Stimulated activated CD4-positive, alpha-beta T cell treated with anti-CD3 and anti-CD28 coated beads, Interleukin-2, amount 100 ng/mL, for 24 hours (primary cell): ENCODE measurements around the gene PLPPR5.
"Not testable (repeated sequence)": the region's sequence is repeated elsewhere in the genome, so short reads cannot be mapped to it uniquely, and the experiment has no call there.

Experiments
- DNase-seq, 2 donors: peaks; one replicate each; pipeline ENCODE4 v3.0.0-alpha.2; 2020

The PLPPR5 gene

GRCh38 chr1:99004861-99005442 lies at the start of gene PLPPR5:
PLPPR5 (minus strand) TSS chr1:99004861; CDS start chr1:99004671, 190 bp downstream.
- DNase-seq = peak; percentile 17 to 37

- no peak for DNase-seq
Observed at GRCh38 chr1:99051611-99052283, 47.1 kb upstream of the PLPPR5 start.

GRCh38 chr1:99049745-99050144 lies 45.1 kb upstream of the PLPPR5 start:
- no peak for DNase-seq

- DNase-seq = not testable (repeated sequence)
Observed at GRCh38 chr1:99036746-99037145, 32.1 kb upstream of the PLPPR5 start.

- no peak for DNase-seq
Observed at GRCh38 chr1:99018313-99018712, 13.7 kb upstream of the PLPPR5 start.

- DNase-seq = no peak
Observed at GRCh38 chr1:99017655-99018054, 13.0 kb upstream of the PLPPR5 start.

- DNase-seq = no peak
Observed at GRCh38 chr1:99010679-99011078, 6.0 kb upstream of the PLPPR5 start.

GRCh38 chr1:99007366-99007765 lies 2.7 kb upstream of the PLPPR5 start:
- DNase-seq = no peak

- DNase-seq = no peak
Observed at GRCh38 chr1:99005537-99005942, 879 bp upstream of the PLPPR5 start.

- peak; percentile 20 to 28 for DNase-seq
Observed at GRCh38 chr1:99004254-99004860, 304 bp downstream of the PLPPR5 start.

GRCh38 chr1:99003581-99004253 lies 944 bp downstream of the PLPPR5 start:
- DNase-seq = no peak

GRCh38 chr1:98992844-98993243 lies 11.8 kb downstream of the PLPPR5 start:
- DNase-seq = no peak

GRCh38 chr1:98991127-98992012 lies 13.3 kb downstream of the PLPPR5 start:
- DNase-seq = no peak

- DNase-seq = no peak
Observed at GRCh38 chr1:98989556-98989907, 15.1 kb downstream of the PLPPR5 start.

GRCh38 chr1:98988904-98989555 lies 15.6 kb downstream of the PLPPR5 start:
- no peak for DNase-seq

GRCh38 chr1:98985687-98986086 lies 19.0 kb downstream of the PLPPR5 start:
- no peak for DNase-seq

GRCh38 chr1:98981917-98982513 lies 22.6 kb downstream of the PLPPR5 start:
- no peak for DNase-seq

- DNase-seq = no peak
Observed at GRCh38 chr1:98979463-98979862, 25.2 kb downstream of the PLPPR5 start.

GRCh38 chr1:98975810-98976209 lies 28.9 kb downstream of the PLPPR5 start:
- DNase-seq = no peak

GRCh38 chr1:98975113-98975512 lies 29.5 kb downstream of the PLPPR5 start:
- DNase-seq = no peak

GRCh38 chr1:98969798-98970490 lies 34.7 kb downstream of the PLPPR5 start:
- no peak for DNase-seq
